NCI-H526 (cell line): ENCODE measurements around the gene SECTM1.

ENCODE experiments used
- DNase-seq, 2 experiments: peaks; one replicate each; lab custom pipeline; 2025; lab: John Stamatoyannopoulos, UW

Gene SECTM1

DNA sequence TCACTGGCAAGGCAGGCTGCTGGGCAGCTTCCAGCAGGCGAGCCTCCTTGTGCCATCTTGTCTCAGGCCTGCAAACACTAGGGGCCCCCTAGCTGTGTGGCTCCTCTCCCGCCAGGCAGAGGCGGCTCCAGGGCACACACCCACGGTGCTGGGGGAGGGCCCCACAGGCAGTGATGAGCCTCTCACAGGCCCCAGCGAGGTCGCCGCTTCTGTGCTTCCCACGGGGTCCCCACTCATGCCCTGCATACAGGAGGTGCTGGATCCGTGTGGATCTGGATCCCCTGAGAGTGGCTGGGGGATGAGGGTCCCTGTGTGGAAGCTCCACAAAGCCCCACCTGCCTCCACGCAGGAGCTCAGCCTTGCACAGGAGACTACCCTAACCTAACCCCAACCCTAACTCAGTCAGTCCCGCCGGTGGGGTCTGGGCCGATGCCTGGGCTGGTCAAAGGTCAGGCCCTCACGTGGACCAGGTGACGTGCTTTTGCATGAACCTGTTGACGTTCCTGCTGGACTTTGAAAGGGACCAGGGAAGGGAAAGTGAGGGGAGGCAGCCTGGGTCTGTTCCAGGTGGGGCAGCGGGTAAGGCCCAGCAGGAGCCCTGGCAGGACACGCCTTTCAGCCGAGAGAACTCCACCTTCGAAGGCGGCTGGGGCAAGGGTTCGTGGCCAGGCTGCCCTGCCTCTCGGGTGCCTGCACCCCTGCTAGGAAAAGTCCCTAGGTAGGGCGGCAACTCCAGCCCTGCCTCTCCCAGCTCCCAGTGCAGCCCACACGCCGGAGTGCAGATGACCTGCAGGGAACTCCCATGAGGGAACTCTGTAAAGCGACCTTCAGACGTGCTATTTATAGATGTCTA, 5.2 kb downstream of the SECTM1 start:
- peak in 1 of 2 experiments; percentile 61 for DNase-seq

DNA sequence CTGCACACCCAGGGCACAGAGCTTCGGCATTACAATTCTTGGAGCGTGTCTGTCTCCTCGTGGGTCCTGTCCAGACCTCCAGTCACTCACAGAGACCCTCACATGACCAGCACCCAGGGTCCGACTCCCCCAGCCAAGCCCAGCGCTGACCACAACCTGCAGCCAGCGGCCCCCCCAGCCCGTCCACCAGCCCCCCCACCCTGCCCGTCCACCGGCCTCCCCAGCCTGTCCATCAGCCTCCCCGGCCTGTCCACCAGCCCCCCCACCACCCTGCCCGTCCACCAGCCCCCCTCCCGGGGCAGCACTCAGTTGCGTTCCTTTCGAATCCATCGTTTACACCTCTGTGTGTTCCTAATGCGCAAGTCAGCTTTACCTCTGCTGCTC, 5.8 kb downstream of the SECTM1 start:
- no peak for DNase-seq

DNA sequence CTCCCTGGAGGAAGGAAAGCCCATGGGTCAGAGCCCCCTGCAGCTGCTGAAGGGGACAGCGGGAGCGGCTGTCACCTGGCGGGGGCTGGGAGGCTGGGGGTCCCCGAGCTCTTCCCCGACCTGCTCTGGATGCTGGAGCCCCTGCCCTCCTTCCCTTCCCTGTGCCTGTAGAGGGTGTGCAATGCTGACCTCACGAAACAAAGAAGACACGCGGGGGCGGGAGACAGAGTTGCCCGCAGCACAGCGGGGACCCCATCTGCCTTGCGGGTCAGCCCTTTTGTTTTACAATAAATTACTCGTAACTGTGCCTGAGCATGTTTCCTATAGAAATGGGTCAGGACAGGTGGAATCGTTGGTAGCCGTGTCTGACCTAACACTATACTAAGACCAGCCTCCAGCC, 6.3 kb downstream of the SECTM1 start:
- no peak for DNase-seq

DNA sequence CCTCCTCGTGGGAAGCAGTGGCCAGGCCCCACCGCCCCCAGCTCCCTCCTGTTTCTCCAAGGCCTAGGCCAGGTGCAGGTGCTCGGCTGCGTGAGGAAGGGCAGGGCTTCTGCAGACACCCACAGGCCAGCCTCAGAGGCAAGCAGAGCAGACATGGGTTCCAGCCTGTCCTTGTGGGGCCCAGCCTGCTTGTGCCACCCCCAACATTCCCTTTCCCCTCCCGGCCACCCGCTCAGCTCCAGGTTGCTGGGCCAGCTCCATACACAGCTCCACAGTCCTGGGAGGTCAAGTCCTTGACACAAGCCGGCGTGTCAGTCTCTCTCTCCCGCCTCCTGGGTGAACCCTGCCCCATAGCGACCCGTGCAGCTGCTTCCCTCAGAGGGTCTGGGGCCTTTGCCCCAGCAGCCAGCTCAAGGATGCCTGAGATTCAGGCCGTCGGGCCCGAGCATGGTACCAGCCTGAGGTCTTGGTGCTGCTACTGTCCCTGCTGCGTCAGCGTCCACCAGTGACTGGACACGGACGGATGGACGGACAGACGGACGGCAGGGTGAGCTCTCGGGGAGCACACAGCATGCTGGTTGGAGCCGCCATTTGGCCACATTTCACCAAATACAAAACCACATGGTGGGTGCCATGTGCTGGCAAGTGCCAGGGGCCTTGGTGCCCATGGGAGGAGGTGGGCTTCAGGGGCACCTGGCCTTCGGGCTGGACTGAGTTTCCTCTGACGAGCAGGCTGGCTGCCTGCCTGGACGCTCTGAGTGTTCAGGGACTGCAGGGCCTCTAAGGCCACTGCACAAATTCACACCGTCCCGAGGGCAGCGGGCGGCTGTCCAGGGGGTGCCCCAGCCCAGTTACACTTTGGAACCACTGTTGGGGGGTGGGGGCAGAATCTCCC, 8.0 kb downstream of the SECTM1 start:
- DNase-seq = no peak

DNA sequence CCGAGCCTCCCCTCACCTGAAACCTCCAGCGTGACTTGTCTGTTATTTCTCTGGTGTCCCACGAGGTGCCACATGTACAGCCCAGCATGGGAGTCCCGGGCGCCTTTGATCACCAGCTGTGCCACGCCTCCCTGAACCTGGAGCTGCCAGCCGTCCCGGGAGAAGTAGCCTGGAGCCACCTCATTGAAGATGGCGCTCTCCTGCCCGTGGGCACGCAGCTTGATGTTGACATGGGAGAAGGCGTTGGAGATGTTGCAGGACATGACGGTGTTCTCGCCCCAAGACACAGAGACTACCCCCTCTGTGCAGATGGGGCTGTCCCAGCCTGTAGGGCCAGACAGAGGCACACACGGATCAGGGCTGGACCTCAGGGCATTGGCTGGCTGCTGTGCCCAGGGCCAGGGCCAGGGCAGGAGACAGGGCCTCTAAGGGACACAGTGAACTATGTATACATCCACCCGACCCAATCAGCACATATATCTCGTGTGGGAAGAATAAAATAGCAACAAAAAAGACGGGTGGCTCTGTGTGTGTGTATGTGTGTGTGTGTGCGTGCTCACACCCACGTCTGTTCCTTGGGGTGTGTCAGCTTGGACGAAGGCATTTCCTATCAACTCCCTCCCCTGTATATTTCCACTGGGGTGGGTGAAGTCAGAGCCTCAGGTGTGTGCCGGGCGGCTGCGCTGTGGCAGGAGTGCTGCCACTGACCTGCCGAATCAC, 8.8 kb downstream of the SECTM1 start:
- DNase-seq = peak in 1 of 2 experiments; percentile 30

DNA sequence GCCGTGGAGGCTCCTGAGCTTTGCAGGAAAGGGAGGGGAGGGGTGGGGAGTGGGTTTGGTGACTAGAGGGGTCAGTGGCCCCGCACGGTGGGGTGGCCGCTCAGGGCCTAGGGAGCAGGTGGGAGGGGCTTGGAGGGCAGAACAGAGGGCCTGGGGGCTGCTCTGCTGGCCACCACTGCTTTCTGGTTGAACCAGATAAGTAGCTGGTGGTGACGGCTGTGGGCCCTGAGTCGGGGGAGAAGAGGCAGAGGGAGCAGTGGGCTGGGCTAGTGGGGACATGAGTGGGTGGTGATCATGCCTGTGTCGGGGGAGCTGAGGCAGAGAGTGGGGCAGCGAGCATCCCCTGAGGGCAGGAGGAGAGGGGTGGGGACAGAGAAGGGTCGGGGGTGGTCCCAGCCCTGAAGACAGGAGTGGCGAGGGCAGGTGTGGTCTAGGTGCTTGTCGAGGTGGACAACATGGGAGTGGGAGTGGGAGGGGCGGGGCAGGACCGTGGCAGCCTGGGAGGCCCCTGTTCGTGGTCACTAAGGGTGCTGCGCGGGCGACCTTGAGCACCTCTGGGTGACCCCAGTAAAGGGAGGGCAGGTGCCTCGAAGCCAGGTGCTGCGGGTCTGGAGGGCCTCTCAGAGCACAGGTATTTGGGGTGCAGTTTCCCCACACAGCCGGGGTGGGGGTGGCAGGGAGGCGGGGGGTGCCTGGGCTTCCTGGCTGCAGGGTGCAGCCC, 9.9 kb downstream of the SECTM1 start:
- no peak for DNase-seq

DNA sequence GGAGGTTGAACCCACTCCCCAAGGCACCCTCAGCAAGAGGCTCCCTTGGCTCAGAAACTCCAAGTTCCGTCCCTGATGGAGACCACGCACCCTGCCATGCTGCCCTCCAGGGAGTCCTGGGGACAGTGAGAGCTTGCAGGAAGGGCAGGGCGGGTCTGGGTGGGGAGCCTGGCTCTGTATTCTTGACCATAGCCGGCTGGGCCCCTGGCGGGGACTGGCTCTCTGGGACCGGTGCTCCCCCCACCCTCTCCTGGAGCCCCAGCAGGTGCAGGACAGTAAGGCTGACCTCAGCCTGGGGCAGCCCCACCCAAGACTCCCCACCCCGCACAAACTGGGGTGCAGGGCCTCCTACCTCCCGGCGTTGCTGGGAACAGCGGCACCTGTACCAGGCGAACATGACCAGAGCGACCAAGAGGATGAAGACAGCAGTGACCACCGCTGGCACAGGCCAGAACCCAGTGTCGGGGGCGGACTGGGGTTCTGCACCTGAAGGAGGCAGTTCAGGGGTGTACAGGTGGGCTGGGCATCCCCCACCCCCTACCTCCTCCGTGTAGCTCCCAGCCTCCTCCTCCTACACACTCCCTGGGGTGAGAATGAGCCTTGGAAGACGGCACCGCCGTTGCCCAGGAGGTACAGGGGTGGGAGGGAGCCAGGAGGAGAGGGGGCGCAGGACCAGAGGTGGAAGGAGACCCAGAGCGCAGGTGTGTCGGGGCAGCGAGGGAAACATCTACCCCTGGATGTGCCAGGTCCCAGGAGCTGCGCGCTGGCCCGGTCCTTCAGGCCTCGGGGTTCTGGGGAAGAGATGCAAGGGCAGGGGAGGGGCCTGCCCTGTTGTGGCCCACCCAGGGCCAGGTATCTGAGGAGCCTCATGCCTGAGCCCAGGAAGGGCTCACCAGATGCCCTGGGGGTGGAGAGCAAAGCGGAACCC, 10.8 kb downstream of the SECTM1 start:
- no peak for DNase-seq

DNA sequence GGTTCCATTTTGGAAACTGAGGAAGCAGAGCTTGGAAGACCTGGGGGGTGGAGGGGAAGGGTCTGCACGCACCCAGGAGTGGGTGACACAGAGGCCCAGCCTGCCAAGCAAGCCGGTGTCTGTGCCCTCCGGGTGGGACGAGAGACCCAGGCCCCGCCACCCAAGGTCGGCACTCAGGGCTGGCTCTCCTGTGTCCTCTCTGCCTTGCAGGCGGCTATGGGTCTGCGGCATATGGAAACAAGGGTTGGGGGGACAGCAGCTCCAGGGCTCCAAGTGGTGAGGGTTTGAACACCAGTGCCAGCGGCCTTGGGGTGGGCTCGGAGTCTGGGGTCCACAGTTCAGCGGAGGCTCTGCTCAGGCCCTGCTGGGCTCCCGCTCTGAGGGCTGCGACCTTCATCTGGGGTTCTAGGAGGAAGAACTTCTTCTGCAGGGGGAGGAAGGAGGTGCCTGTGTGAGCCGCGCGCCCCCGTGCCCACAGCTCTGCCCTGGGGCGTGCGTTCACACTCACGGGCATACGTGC, 11.6 kb downstream of the SECTM1 start:
- DNase-seq = no peak

DNA sequence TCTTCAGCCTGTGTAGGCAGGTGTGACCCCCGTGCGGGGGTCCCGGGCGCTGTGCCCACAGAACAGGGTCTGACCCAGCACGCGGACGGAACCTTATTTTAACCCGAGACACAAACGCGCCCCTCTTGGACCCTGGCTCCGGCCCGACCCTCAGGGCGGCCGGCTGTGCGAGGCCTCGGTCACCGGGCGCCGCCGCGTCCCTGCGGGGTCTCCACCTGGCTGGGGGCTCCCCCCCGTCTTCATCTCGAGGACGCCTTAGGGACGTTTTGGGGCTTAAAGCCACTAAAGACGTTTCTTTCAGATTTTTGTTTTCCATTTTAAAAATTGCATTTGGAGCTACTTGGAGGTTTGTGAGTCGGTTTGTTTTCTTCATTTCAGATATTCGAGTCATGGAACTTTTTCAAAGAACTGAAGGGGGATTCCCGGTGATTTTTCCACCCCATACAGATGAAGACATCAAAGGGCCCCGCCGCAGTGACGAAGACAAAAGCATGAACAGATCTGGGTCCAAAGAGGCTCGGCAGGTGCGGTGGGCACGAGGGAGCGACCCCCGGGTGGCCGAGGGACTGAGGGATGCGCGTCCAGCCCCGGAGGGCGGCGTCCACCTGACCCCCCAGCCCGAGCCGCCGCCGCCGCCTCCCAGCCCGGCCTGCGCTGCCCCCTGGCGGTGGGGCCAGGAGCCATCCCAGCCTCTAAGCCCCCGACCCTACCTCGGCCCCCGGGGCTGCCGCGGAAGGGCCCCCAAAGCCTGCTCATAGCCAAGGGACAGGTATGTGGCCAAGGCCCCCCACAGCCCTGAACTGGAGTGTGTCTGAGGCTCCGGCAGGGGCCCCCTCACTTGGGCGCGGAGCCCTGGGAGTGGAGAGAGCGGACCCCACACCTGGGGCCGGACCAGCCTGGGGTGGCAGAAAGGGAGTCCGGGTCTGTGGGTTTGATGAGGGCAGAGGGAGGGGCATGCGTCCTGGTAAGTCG, 12.3 kb downstream of the SECTM1 start:
- peak in 1 of 2 experiments; percentile 50 for DNase-seq

DNA sequence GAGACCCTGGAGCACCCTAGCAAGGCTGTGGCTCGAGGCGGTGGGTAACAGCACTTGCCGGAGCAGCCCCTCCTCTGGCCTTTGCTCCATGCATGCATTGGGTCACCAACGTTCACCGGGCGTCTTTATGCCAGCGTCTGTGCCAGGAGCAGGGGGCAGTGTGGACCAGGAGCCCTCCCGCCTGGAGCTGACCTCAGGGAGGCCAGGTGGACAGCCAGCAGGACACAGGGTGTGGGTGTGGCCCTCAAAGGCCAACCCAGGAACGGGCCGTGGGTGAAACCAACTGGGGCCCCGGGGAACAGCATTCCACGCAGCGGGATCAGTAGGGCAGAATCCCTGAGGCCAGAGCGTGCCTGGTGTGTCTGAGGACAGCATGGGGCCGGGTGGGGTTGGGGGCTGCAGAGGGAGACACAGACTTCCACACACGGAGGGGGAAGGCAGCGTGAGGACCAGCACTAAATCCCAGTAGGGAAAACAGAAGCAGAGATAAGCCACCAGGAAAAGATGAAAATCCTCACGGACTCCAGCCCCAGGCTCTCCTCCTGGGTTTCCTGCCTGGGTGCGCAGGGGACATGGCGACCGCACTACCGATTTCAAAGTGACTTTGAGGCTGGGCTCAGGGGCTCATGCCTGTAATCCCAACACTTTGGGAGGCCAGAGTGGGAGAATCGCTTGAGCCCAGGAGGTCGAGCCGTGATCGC, 13.3 kb downstream of the SECTM1 start:
- DNase-seq = peak in 1 of 2 experiments; percentile 40

DNA sequence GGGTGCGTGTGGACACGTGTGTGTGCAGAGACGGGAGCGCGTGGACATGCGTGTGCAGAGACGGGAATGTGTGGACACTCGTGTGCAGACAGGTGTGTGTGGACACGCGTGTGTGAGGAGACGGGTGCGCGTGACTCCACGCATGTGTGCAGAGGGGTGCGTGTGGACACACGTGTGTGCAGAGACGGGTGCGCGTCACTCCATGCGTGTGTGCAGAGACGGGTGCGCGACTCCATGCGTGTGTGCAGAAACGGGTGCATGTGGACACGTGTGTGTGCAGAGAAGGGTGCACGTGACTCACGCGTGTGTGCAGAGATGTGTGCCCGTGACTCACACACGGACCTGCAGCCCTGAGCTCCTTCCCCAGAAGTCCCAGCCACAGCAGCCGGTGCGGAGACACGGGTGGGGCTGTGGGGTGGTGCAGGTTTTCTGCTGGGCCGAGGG, 13.9 kb downstream of the SECTM1 start:
- no peak for DNase-seq

DNA sequence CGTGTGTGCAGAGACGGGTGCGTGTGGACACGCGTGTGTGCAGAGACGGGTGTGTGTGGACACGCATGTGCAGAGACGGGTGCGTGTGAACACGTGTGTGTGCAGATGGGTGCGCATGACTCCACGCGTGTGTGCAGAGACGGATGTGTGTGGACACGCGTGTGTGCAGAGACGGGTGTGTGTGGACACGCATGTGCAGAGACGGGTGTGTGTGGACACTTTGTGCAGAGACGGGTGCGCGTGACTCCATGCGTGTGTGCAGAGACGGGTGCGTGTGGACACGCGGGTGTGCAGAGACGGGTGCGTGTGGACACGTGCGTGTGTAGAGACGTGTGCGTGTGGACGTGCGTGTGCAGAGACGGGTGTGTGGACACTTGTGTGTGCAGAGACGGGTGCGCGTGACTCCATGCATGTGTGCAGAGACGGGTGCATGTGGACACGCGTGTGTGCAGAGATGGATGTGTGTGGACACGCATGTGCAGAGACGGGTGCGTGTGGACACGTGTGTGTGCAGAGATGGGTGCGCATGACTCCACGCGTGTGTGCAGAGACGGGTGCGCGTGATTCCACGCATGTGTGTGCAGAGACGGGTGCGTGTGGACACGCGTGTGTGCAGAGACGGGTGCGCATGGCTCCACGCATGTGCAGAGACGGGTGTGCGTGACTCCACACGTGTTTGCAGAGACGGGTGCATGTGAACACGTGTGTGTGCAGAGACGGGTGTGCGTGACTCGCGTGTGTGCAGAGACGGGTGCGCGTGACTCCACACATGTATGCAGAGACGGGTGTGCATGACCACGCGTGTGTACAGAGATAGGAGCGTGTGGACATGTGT, 14.6 kb downstream of the SECTM1 start:
- no peak for DNase-seq

DNA sequence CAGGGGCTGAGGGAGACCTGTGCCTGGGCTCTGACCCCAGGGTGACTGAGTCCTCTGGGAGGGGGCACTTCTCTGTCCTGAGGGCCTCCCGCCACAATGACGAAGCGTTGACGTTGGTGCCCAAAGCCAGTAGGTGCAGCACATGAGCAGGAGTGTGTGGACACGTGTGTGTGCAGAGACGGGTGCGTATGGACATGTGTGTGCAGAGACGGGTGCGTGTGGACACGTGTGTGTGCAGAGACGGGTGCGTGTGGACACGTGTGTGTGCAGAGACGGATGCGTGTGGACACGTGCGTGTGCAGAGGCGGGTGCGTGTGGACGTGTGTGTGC, 15.4 kb downstream of the SECTM1 start:
- DNase-seq = no peak

DNA sequence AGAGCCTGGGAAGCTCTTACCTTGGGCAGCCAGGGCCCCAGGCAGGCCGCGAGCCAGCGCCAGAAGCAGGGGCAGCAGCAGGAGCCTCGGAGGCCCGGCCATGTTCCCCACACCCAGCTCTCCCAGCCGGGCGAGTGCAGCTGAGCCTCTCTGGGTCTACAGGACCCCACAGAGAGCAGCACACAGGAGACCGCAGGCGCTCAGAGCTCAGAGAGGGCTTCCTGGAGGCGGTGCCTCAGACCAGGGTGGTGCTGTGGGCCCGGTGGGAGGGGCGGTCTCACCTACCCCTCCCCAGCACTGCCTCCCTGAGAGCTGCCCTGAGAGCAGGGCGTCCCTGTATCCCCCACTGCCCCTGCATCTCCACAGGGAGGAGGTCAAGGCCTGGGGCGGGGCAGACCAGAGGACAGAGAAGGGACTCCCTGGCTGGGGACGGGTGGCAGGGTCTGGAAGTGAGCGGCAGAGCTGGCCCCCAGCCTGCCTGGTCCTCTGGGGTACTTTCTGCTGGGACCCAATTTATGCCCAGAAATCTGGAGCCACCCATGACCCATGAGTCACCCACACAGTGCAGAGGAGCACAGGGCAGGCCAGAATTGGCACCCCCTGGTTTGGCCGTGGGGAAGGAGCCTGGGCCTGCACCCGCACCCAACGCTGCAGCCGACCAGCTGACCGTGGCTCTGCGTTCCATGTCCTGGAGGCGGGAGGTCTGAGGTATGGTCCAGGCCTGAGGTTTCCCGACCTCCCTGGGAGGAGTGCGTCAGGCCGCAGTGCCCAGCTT, 16.0 kb downstream of the SECTM1 start, which contains the start of gene CD7:
TSS of gene CD7 (minus strand) at position 215 of the 775 bp plus-strand sequence. CDS start at position 102, 113 bp downstream.
- DNase-seq = no peak

DNA sequence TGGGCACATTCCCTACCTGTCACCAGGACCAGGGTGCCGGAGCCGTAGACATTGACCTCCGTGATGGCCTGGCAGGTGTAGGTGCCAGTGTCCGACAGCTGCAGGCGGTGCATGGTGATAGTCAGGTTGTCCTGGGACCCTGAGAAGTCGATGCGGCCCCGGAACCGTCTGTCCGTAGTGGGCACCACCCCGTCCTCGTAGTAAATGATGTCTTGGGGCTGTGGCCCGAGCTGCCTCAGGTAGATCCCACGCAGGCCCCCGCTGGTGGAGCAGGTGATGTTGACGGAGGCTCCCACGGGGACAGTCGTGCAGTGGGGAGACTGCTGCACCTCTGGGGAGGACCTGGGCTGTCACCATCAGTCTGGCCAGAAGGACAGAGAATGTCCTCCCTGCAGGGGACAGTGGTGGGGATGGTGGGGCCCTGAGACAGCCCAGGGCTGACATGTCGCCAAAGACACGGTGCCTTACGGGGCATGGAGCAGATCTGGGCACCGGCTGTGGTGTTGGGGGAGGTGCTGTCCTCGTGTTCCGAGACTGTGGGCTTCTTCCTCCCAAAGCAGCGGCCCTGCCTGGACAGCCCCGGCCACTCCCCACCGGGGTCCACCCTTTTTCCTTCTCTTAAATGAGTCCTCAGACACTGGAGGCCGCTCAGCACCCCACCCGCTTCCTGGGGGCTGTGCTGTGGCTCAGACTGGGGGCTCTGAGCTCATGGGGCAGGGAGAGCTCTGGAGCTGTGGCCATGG, 16.7 kb downstream of the SECTM1 start:
- no peak for DNase-seq
